WTC11 (cell line): ENCODE data around the gene FBXO36. TPM values are rescaled to one million over a fixed set of nuclear protein-coding genes. Genes with fewer than 3 reads are reported as not detected.
A peak's percentile ranks its signal among the peaks of the same experiment; 100 is the strongest.

Source experiments
- ATAC-seq: fragments of 200-7000 bp; cut with Tn5 transposase; 2 replicates; pipeline ENCODE4 v1.10.0; 2021; ENCODE audit warnings: mild to moderate bottlenecking, moderate library complexity
- CTCF ChIA-PET: fragments of 300-600 bp; sonication (Branson Sonifier 250); formaldehyde crosslinking; loops from one replicate; lab custom pipeline; 2021; ENCODE audit warnings: antibody characterized with exemption; lab: Charles Lee
- POLR2A ChIA-PET: fragments of 350-600 bp; sonication (Branson Sonifier 250); formaldehyde crosslinking; loops from one replicate; lab custom pipeline; 2021; ENCODE audit warnings: antibody characterized with exemption; lab: Charles Lee
- DNase-seq: peaks from one replicate; pipeline ENCODE4 v3.0.0; 2021; ENCODE audit warnings: low spot score
- H3K27ac Mint-ChIP-seq: 2 replicates; pipeline ENCODE4 v1.8.0; 2021; ENCODE audit warnings: mixed read lengths
- H3K27me3 Mint-ChIP-seq: 2 replicates; pipeline ENCODE4 v1.8.0; 2021; ENCODE audit warnings: low read depth, mild to moderate bottlenecking, moderate library complexity, mixed read lengths
- H3K36me3 Mint-ChIP-seq: 2 replicates; pipeline ENCODE4 v1.8.0; 2021; ENCODE audit warnings: mixed read lengths
- H3K4me1 Mint-ChIP-seq: 2 replicates; pipeline ENCODE4 v1.8.0; 2022; ENCODE audit warnings: mixed read lengths
- H3K4me3 Mint-ChIP-seq: 2 replicates; pipeline ENCODE4 v1.8.0; 2021; ENCODE audit warnings: mild to moderate bottlenecking, moderate library complexity, mixed read lengths
- H3K9me3 Mint-ChIP-seq: 2 replicates; pipeline ENCODE4 v1.8.0; 2021; ENCODE audit warnings: mixed read lengths
- CBFB ChIP-seq: sonication (generic); formaldehyde crosslinking; IDR thresholded peaks from 2 replicates; pipeline ENCODE4 v1.8.1; 2022; ENCODE audit warnings: mild to moderate bottlenecking, low read depth, missing genetic modification reagents
- CREB1 ChIP-seq: sonication (generic); formaldehyde crosslinking; IDR thresholded peaks from 2 replicates; pipeline ENCODE4 v1.8.0; 2023; ENCODE audit warnings: mild to moderate bottlenecking, missing genetic modification reagents
- E2F1 ChIP-seq: sonication (generic); formaldehyde crosslinking; IDR thresholded peaks from 2 replicates; pipeline ENCODE4 v1.8.0; 2022; ENCODE audit warnings: mild to moderate bottlenecking, missing genetic modification reagents
- E2F5 ChIP-seq: sonication (generic); formaldehyde crosslinking; IDR thresholded peaks from 2 replicates; pipeline ENCODE4 v1.8.1; 2022; ENCODE audit warnings: mild to moderate bottlenecking, moderate library complexity, missing genetic modification reagents
- ESRRA ChIP-seq: sonication (generic); formaldehyde crosslinking; IDR thresholded peaks from 2 replicates; pipeline ENCODE4 v1.8.1; 2022; ENCODE audit warnings: mild to moderate bottlenecking, missing genetic modification reagents, borderline replicate concordance
- GABPB1 ChIP-seq: sonication (generic); formaldehyde crosslinking; IDR thresholded peaks from 2 replicates; pipeline ENCODE4 v1.8.1; 2023; ENCODE audit warnings: mild to moderate bottlenecking, missing genetic modification reagents
- HMGA2 ChIP-seq: fragments of 250-450 bp; sonication (Bioruptor Pico); IDR thresholded peaks from 2 replicates; pipeline ENCODE4 v1.4.0; 2021; ENCODE audit warnings: mild to moderate bottlenecking, moderate library complexity
- IRF2 ChIP-seq: sonication (generic); formaldehyde crosslinking; IDR thresholded peaks from 2 replicates; pipeline ENCODE4 v1.8.0; 2022; ENCODE audit warnings: low read depth, missing genetic modification reagents, borderline replicate concordance
- KAT7 ChIP-seq: sonication (generic); formaldehyde crosslinking; IDR thresholded peaks from 2 replicates; pipeline ENCODE4 v1.8.1; 2023; ENCODE audit warnings: missing genetic modification reagents, mild to moderate bottlenecking, borderline replicate concordance
- MYBL2 ChIP-seq: sonication (generic); formaldehyde crosslinking; IDR thresholded peaks from 2 replicates; pipeline ENCODE4 v1.8.1; 2023; ENCODE audit warnings: mild to moderate bottlenecking, moderate library complexity, missing genetic modification reagents
- NFATC4 ChIP-seq: fragments of 250-450 bp; sonication (Bioruptor Pico); IDR thresholded peaks from 2 replicates; pipeline ENCODE4 v1.9.0; 2021; ENCODE audit warnings: mild to moderate bottlenecking
- SMAD4 ChIP-seq: sonication (generic); formaldehyde crosslinking; IDR thresholded peaks from 2 replicates; pipeline ENCODE4 v1.8.0; 2022; ENCODE audit warnings: mild to moderate bottlenecking, missing genetic modification reagents
- USF1 ChIP-seq: sonication (generic); formaldehyde crosslinking; IDR thresholded peaks from 2 replicates; pipeline ENCODE4 v1.8.0; 2022; ENCODE audit warnings: mild to moderate bottlenecking, missing genetic modification reagents
- USF2 ChIP-seq: sonication (generic); formaldehyde crosslinking; IDR thresholded peaks from 2 replicates; pipeline ENCODE4 v1.8.1; 2023; ENCODE audit warnings: mild to moderate bottlenecking, missing genetic modification reagents, moderate library complexity
- ZBTB21 ChIP-seq: sonication (generic); formaldehyde crosslinking; IDR thresholded peaks from 2 replicates; pipeline ENCODE4 v1.8.1; 2023; ENCODE audit warnings: mild to moderate bottlenecking, missing genetic modification reagents, borderline replicate concordance
- total RNA-seq: library from RNA; stranded (reverse); gene quantifications from 3 replicates; pipeline ENCODE4 v1.2.3, GENCODE V29; 2021
- TF ChIP-seq, protein P1 (sequence below): sonication (generic); formaldehyde crosslinking; IDR thresholded peaks from 2 replicates; pipeline ENCODE4 v1.8.1; 2023; ENCODE audit warnings: mild to moderate bottlenecking, missing genetic modification reagents, moderate library complexity
- TF ChIP-seq, protein P2 (sequence below): sonication (generic); formaldehyde crosslinking; IDR thresholded peaks from 2 replicates; pipeline ENCODE4 v1.8.1; 2022; ENCODE audit warnings: missing genetic modification reagents, borderline replicate concordance
- TF ChIP-seq, protein P3 (sequence below): fragments of 250-450 bp; sonication (Bioruptor Pico); conservative IDR thresholded peaks from 2 replicates; pipeline ENCODE4 v1.9.0; 2021; ENCODE audit warnings: mild to moderate bottlenecking

Gene FBXO36
- total RNA-seq, 1 experiment from 2014 or later = 5.3 TPM

GRCh38 chr2:229880892-229881586 is 41.3 kb upstream of the FBXO36 start (continued):
- TF ChIP-seq GABPB1 (CRISPR knock-in tag) (no peak), CBFB (no peak), CREB1 (CRISPR knock-in tag) (no peak), E2F1 (no peak)

DNA sequence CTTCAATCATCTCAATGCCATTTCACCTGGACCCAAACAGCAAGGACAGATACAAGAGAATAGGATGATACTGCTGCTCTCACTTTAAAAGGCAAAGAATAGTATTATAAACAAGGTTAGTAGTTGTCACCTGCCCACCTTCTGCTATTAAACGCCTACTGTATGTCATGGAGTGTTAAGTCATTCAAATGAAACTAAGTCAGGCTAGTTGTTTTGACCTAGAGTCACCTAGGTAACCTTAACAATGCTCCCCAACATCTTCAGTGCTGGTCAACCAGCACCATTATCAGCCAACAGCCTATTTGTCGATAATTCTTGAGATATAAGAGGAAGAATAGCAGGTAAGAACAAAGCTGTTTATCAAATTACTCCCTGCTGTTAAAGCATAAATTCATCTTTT is 39.7 kb upstream of the FBXO36 start:
- Mint-ChIP-seq H3K27ac (peak overlapping the region; percentile 53; the same call in 1 of the 2 replicates), H3K4me3 (no peak overlapping the region), H3K36me3 (peaks cover 23% of the 10 kb centered on the region), H3K4me1 (peaks cover 15% of the 10 kb centered on the region), H3K27me3 (no peaks in the 10 kb centered on the region), H3K9me3 (no peaks in the 10 kb centered on the region)
- no peak for TF ChIP-seq KAT7 (CRISPR knock-in tag)
- TF ChIP-seq IRF2 (CRISPR knock-in tag) = no peak
- TF ChIP-seq SMAD4 (CRISPR knock-in tag) = no peak
- TF ChIP-seq USF2 (CRISPR knock-in tag) = no peak
- no peak for TF ChIP-seq USF1 (CRISPR knock-in tag)
- TF ChIP-seq ESRRA (CRISPR knock-in tag) = no peak
- TF ChIP-seq, protein P1, sequence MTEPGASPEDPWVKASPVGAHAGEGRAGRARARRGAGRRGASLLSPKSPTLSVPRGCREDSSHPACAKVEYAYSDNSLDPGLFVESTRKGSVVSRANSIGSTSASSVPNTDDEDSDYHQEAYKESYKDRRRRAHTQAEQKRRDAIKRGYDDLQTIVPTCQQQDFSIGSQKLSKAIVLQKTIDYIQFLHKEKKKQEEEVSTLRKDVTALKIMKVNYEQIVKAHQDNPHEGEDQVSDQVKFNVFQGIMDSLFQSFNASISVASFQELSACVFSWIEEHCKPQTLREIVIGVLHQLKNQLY (CRISPR knock-in tag) = no peak
- no peak for TF ChIP-seq MYBL2 (CRISPR knock-in tag)
- TF ChIP-seq E2F5 (CRISPR knock-in tag) = no peak
- TF ChIP-seq, protein P2, sequence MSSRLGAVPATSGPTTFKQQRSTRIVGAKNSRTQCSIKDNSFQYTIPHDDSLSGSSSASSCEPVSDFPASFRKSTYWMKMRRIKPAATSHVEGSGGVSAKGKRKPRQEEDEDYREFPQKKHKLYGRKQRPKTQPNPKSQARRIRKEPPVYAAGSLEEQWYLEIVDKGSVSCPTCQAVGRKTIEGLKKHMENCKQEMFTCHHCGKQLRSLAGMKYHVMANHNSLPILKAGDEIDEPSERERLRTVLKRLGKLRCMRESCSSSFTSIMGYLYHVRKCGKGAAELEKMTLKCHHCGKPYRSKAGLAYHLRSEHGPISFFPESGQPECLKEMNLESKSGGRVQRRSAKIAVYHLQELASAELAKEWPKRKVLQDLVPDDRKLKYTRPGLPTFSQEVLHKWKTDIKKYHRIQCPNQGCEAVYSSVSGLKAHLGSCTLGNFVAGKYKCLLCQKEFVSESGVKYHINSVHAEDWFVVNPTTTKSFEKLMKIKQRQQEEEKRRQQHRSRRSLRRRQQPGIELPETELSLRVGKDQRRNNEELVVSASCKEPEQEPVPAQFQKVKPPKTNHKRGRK (CRISPR knock-in tag) = no peak
- no peak for TF ChIP-seq E2F1
- TF ChIP-seq, protein P3, sequence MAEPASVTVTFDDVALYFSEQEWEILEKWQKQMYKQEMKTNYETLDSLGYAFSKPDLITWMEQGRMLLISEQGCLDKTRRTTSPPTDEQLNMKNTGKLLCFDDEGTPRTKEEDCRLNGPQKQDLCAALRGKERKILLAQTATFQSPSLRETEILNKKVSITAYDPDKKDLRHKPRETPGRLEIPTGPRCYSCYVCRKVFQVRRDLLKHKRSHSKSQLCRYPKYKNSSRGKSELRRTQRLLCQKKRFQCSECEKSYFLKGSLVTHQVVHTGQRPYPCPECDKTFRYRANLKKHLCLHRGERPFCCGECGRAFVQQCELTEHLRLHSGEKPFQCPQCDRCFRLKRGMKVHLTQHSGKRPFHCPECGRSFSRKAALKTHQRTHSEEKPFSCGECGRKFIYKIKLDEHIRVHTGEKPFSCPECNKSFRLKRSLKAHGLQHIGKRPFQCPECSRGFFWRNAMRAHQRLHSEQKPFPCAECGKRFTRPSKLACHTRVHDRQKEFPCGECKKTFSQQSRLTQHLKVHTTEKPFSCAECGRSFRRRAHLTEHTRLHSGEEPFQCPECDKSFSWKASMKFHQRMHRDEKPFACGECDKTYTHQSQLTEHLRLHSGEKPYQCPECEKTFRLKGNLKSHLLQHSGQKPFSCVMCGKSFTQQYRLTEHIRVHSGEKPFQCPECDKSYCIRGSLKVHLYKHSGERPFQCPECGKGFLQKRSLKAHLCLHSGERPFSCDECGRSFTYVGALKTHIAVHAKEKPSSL = no peak
- no peak for TF ChIP-seq HMGA2 (CRISPR knock-in tag)
- TF ChIP-seq ZBTB21 (CRISPR knock-in tag) = no peak
- no peak for TF ChIP-seq NFATC4 (CRISPR knock-in tag)
- ATAC-seq = peak; percentile 71
- POLR2A ChIA-PET = no interaction called here
- no peak for DNase-seq
- CTCF ChIA-PET = no interaction called here
